ENCODE data around the gene NOL6.

- TF ChIP-seq, protein P1, sequence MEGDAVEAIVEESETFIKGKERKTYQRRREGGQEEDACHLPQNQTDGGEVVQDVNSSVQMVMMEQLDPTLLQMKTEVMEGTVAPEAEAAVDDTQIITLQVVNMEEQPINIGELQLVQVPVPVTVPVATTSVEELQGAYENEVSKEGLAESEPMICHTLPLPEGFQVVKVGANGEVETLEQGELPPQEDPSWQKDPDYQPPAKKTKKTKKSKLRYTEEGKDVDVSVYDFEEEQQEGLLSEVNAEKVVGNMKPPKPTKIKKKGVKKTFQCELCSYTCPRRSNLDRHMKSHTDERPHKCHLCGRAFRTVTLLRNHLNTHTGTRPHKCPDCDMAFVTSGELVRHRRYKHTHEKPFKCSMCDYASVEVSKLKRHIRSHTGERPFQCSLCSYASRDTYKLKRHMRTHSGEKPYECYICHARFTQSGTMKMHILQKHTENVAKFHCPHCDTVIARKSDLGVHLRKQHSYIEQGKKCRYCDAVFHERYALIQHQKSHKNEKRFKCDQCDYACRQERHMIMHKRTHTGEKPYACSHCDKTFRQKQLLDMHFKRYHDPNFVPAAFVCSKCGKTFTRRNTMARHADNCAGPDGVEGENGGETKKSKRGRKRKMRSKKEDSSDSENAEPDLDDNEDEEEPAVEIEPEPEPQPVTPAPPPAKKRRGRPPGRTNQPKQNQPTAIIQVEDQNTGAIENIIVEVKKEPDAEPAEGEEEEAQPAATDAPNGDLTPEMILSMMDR (IDR thresholded peaks at IDR 0.05 in 2 of 3, conservative IDR thresholded peaks at IDR 0.05 in 1 of 3; ENCODE audit: control insufficient read depth in 2 of 3, extremely low read depth in 1 of 3, insufficient read depth in 1 of 3, low read depth in 3 of 3, low read length in 3 of 3): peak; percentile 52 to 78 (median 70)
- TF ChIP-seq NRF1 (conservative IDR thresholded peaks at IDR 0.05; ENCODE audit: low read depth, low read length) (no peak), NFYB (IDR thresholded peaks at IDR 0.05; ENCODE audit: insufficient read depth, low read depth, low read length) (no peak), POLR2AphosphoS5 (IDR thresholded peaks at IDR 0.05; ENCODE audit: low read length) (no peak), SIN3A (IDR thresholded peaks at IDR 0.05; ENCODE audit: low read depth, low read length) (no peak)
- TF ChIP-seq, protein P2, sequence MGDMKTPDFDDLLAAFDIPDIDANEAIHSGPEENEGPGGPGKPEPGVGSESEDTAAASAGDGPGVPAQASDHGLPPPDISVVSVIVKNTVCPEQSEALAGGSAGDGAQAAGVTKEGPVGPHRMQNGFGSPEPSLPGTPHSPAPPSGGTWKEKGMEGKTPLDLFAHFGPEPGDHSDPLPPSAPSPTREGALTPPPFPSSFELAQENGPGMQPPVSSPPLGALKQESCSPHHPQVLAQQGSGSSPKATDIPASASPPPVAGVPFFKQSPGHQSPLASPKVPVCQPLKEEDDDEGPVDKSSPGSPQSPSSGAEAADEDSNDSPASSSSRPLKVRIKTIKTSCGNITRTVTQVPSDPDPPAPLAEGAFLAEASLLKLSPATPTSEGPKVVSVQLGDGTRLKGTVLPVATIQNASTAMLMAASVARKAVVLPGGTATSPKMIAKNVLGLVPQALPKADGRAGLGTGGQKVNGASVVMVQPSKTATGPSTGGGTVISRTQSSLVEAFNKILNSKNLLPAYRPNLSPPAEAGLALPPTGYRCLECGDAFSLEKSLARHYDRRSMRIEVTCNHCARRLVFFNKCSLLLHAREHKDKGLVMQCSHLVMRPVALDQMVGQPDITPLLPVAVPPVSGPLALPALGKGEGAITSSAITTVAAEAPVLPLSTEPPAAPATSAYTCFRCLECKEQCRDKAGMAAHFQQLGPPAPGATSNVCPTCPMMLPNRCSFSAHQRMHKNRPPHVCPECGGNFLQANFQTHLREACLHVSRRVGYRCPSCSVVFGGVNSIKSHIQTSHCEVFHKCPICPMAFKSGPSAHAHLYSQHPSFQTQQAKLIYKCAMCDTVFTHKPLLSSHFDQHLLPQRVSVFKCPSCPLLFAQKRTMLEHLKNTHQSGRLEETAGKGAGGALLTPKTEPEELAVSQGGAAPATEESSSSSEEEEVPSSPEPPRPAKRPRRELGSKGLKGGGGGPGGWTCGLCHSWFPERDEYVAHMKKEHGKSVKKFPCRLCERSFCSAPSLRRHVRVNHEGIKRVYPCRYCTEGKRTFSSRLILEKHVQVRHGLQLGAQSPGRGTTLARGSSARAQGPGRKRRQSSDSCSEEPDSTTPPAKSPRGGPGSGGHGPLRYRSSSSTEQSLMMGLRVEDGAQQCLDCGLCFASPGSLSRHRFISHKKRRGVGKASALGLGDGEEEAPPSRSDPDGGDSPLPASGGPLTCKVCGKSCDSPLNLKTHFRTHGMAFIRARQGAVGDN (IDR thresholded peaks at IDR 0.05): no peak
Observed at GRCh38 chr9:33452828-33453271, 20.9 kb downstream of the NOL6 start.

Measured in GM12878 (cell line).